SK-N-SH (cell line): ENCODE measurements around the gene FUT4. TPM values are rescaled to one million over a fixed set of nuclear protein-coding genes. Genes with fewer than 3 reads are reported as not detected.

ENCODE experiments used
- CTCF ChIA-PET: fragments of 300-600, 350-600 bp; formaldehyde crosslinking; extraction: SDS; loops from one replicate; lab custom pipeline; 2021; lab: Yijun Ruan, JAX
- POLR2A ChIA-PET: fragments of 350-600 bp; sonication (Branson Sonifier 250); formaldehyde crosslinking; extraction: SDS; loops from one replicate; lab custom pipeline; 2020; ENCODE audit warnings: antibody characterized with exemption, inconsistent platforms; lab: Yijun Ruan, JAX
- DNase-seq: peaks from one replicate; pipeline ENCODE4 v3.0.0; 2012
- H2AFZ ChIP-seq: fragments of 200-600 bp; sonication (generic); 2 replicates; pipeline ENCODE4 v1.8.1; 2016; ENCODE audit warnings: antibody characterized with exemption, mild to moderate bottlenecking, low read depth
- H3F3A ChIP-seq: fragments of 200-600 bp; sonication (generic); replicated peaks from 2 replicates; pipeline ENCODE3; 2016; ENCODE audit warnings: antibody characterized with exemption, mild to moderate bottlenecking; ENCODE audit not compliant: insufficient read depth
- H3K27ac ChIP-seq, 2 experiments: fragments of 200-500 bp in 1 of 2; fragments of 200-600 bp in 1 of 2; sonication (Bioruptor generic) in 1 of 2; sonication (generic), shearing (Covaris generic) in 1 of 2; 2 replicates each; pipeline versions ENCODE4 v1.5.1 to v1.6.1; 2014 to 2016; ENCODE audit warnings: low read depth in 2 of 2, inconsistent platforms in 1 of 2, low read length in 1 of 2, mild to moderate bottlenecking in 1 of 2, mixed read lengths in 1 of 2
- H3K27me3 ChIP-seq: fragments of 200-600 bp; sonication (generic), shearing (Covaris generic); 2 replicates; pipeline ENCODE4 v1.6.1; 2016; ENCODE audit warnings: mixed run types; ENCODE audit not compliant: insufficient read depth
- H3K36me3 ChIP-seq, 2 experiments: fragments of 200-500 bp in 1 of 2; fragments of 200-600 bp in 1 of 2; sonication (Bioruptor generic) in 1 of 2; sonication (generic) in 1 of 2; replicated peaks in 1 of 2; 2 replicates each; pipeline versions ENCODE3 to v1.5.1; 2014 to 2016; ENCODE audit warnings: low read length in 1 of 2, mild to moderate bottlenecking in 1 of 2; ENCODE audit not compliant: insufficient read depth in 2 of 2, control insufficient read depth in 1 of 2
- H3K4me1 ChIP-seq, 2 experiments: fragments of 200-500 bp in 1 of 2; fragments of 200-600 bp in 1 of 2; sonication (Bioruptor generic) in 1 of 2; sonication (generic), shearing (Covaris generic) in 1 of 2; 2 replicates each; pipeline versions ENCODE4 v1.5.1 to v1.6.1; 2014 to 2016; ENCODE audit warnings: low read depth in 1 of 2, low read length in 1 of 2, mixed run types in 1 of 2; ENCODE audit not compliant: insufficient read depth in 2 of 2, control insufficient read depth in 1 of 2
- H3K4me2 ChIP-seq: fragments of 200-600 bp; sonication (generic), shearing (Covaris generic); 2 replicates; pipeline ENCODE4 v1.6.1; 2017; ENCODE audit warnings: mixed run types
- H3K4me3 ChIP-seq, 2 experiments: fragments of 200-500 bp in 1 of 2; fragments of 200-600 bp in 1 of 2; sonication (Bioruptor generic) in 1 of 2; sonication (generic), shearing (Covaris generic) in 1 of 2; 2 replicates each; pipeline versions ENCODE4 v1.5.1 to v1.8.1; 2014 to 2016; ENCODE audit warnings: low read depth in 2 of 2, inconsistent platforms in 1 of 2, low read length in 1 of 2, mild to moderate bottlenecking in 1 of 2, mixed read lengths in 1 of 2, moderate library complexity in 1 of 2
- H3K79me2 ChIP-seq: fragments of 200-600 bp; sonication (generic); 2 replicates; pipeline ENCODE4 v1.8.1; 2017; ENCODE audit warnings: mild to moderate bottlenecking; ENCODE audit not compliant: insufficient read depth
- H3K9ac ChIP-seq: fragments of 200-600 bp; sonication (generic); 2 replicates; pipeline ENCODE4 v1.6.1; 2017; ENCODE audit warnings: mixed run types
- H3K9me2 ChIP-seq: fragments of 200-600 bp; sonication (generic); 2 replicates; pipeline ENCODE4 v1.6.1; 2017; ENCODE audit warnings: mixed run types
- H3K9me3 ChIP-seq: fragments of 200-600 bp; sonication (generic); 2 replicates; pipeline ENCODE4 v1.6.1; 2017; ENCODE audit warnings: mixed run types, mild to moderate bottlenecking, moderate library complexity
- H4K20me1 ChIP-seq: fragments of 200-600 bp; sonication (generic); 2 replicates; pipeline ENCODE4 v1.6.1; 2017; ENCODE audit warnings: mild to moderate bottlenecking, mixed run types; ENCODE audit not compliant: insufficient read depth
- EP300 ChIP-seq, 2 experiments: IDR thresholded peaks; 2 replicates each; pipeline versions ENCODE4 v1.4.0 to v1.6.1; 2012; ENCODE audit warnings: borderline replicate concordance in 1 of 2, low read depth in 1 of 2, low read length in 1 of 2
- EZH2phosphoT487 ChIP-seq: fragments of 200-600 bp; sonication (generic); IDR thresholded peaks from 2 replicates; pipeline ENCODE4 v1.6.1; 2017; ENCODE audit warnings: low read depth, mixed run types, mild to moderate bottlenecking, antibody characterized with exemption, moderate library complexity, borderline replicate concordance
- FOXJ3 ChIP-seq: sonication (generic); formaldehyde crosslinking; IDR thresholded peaks from 2 replicates; pipeline ENCODE4 v1.5.1; 2020; ENCODE audit warnings: mild to moderate bottlenecking, missing genetic modification reagents
- RCOR1 ChIP-seq: fragments of 150-350 bp; IDR thresholded peaks from 2 replicates; pipeline ENCODE4 v1.6.1; 2017; ENCODE audit warnings: antibody characterized with exemption, low read length
- SIN3A ChIP-seq: IDR thresholded peaks from 2 replicates; pipeline ENCODE4 v1.6.1; 2012; ENCODE audit warnings: low read depth, mild to moderate bottlenecking, low read length, moderate library complexity, borderline replicate concordance
- SMC3 ChIP-seq: IDR thresholded peaks from 2 replicates; pipeline ENCODE4 v1.6.1; 2012; ENCODE audit warnings: low read depth, low read length, improper control_type of control experiment
- TCF12 ChIP-seq: IDR thresholded peaks from 2 replicates; pipeline ENCODE4 v1.4.0; 2012
- WGBS: methylation state at CpG from one replicate; pipeline ENCODE4 v1.1.6; 2017; ENCODE audit warnings: low lambda C conversion rate; 5-methylcytosine and 5-hydroxymethylcytosine counted together
- polyA plus RNA-seq, 3 experiments: library from polyadenylated mRNA; depleted of rRNA; stranded (reverse); fragments of >200 nt; gene quantifications; 2 replicates each; pipeline ENCODE4 v1.2.3, GENCODE V29; 2012
- TF ChIP-seq, protein P1 (sequence below): IDR thresholded peaks from 2 replicates; pipeline ENCODE4; 2012
- TF ChIP-seq, protein P2 (sequence below): fragments of 150-350 bp; IDR thresholded peaks from 2 replicates; pipeline ENCODE4 v1.6.1; 2017; ENCODE audit warnings: antibody characterized with exemption, low read length, low read depth, borderline replicate concordance
- TF ChIP-seq, protein P3 (sequence below): IDR thresholded peaks from 2 replicates; pipeline ENCODE4 v1.6.1; 2012; ENCODE audit warnings: mild to moderate bottlenecking, low read depth, low read length, moderate library complexity
- TF ChIP-seq, protein P4 (sequence below): IDR thresholded peaks from 2 replicates; pipeline ENCODE4 v1.4.0; 2012; ENCODE audit warnings: low read depth, borderline replicate concordance

Gene FUT4
- polyA plus RNA-seq, 1 of the 3 experiments (the other 2 are of a cell fraction), result 1.9 TPM

DNA sequence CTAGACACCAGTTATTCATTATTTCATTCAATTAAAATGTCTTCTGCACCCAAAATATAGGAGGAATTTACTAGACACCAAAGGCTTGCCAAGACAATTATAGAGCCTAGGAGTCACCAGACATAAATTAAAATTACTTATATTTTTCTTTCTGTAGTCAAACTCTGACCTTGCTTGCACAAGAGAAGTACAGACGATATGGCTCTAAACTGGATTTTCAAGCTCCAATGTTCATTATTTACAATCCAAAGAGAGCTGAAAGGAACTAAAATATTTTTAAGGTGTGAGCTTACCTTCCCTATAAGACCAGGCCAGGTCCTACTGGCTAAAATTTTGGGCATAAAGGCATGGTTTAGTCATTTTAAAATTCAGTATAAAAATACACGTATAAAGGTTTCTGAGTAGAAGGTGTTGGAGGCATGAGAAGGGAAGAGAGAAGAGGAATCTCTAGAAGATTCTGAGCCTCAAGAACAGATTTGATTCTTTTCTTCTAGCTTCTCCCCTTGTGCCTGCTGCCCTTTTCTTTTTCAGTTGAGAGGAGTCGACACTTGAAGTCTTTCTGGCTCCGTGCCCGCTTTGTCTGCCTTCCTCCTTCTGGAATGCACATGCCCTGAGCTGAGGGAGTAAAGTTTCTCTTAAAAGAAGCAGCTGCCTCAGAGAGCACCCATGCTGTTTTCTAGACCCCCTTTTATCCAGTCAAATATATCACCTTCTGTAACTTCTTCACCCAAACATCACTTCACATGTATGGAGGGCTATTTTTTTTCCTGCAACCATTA is 18.0 kb upstream of the FUT4 start (continued):
- TF ChIP-seq, protein P1, sequence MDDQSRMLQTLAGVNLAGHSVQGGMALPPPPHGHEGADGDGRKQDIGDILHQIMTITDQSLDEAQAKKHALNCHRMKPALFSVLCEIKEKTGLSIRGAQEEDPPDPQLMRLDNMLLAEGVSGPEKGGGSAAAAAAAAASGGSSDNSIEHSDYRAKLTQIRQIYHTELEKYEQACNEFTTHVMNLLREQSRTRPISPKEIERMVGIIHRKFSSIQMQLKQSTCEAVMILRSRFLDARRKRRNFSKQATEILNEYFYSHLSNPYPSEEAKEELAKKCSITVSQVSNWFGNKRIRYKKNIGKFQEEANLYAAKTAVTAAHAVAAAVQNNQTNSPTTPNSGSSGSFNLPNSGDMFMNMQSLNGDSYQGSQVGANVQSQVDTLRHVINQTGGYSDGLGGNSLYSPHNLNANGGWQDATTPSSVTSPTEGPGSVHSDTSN, result peak; percentile 7; the same call in 1 of the 2 replicates
- TF ChIP-seq TCF12, result no peak
- TF ChIP-seq, protein P2, sequence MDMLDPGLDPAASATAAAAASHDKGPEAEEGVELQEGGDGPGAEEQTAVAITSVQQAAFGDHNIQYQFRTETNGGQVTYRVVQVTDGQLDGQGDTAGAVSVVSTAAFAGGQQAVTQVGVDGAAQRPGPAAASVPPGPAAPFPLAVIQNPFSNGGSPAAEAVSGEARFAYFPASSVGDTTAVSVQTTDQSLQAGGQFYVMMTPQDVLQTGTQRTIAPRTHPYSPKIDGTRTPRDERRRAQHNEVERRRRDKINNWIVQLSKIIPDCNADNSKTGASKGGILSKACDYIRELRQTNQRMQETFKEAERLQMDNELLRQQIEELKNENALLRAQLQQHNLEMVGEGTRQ, result no peak

DNA sequence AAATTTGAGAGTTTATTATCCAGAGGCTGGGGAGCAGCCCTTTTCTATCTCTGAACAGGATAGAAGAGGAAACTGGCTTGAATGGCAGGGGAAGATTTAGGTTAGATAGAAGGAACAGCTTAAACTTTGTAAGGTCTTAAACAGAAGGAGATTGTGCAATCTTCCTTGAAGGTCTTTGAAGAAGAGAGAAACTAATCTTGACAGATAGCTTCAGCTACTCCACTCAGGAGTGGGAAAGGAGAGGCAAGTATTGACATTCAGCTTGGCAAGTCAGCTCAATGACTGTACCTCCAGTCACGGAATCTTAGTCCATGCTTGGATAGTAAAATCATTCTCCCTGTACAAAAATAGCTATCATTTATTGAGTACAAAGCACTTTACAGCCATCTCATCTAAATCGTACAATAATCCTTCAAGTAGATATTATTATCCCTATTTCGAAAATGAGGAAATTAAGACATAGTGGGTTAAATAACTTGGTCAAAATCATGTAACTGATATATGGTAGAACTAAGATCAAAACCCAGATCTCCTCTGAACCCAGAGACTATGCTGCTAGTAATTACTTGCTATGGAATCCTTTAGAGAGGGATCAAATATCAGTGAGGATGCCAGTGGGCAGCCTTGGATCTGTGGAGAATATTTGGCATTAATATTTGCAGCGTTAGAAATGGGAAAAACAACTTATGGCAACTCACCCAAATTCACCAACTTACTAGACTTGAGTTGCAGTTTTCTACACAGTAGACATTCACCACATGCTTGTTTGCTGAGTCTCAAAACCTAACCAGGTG is 16.9 kb upstream of the FUT4 start:
- Histone ChIP-seq H3K79me2 (no peaks in the 10 kb centered on the region), H2AFZ (0 out of 2 replicates have a peak overlapping the region, but pooled peaks have one; percentile 23), H4K20me1 (no peaks in the 10 kb centered on the region), H3K9ac (no peak overlapping the region), H3K27me3 (no peaks in the 10 kb centered on the region), H3K4me1 (peaks cover 0 to 10% of the 10 kb centered on the region in 2 experiments; a peak in 2 of 4 replicates)
- WGBS, result 62% methylated on average over 4 of the region's 4 CpGs
- ChIA-PET CTCF (interaction anchor here (1.2 kb wide), 1 partner anchor 15 kb away, joined by 3 read pairs; the partner anchor contains the start of gene C11orf97), POLR2A (no interaction called here)
- TF ChIP-seq EP300 (IDR thresholded peaks at IDR 0.05; ENCODE audit: borderline replicate concordance in 1 of 2, low read depth in 1 of 2, low read length in 1 of 2) (no peak), EZH2phosphoT487 (no peak), SMC3 (no peak), RCOR1 (no peak), FOXJ3 (CRISPR knock-in tag) (no peak), SIN3A (no peak)
- TF ChIP-seq, protein P3, sequence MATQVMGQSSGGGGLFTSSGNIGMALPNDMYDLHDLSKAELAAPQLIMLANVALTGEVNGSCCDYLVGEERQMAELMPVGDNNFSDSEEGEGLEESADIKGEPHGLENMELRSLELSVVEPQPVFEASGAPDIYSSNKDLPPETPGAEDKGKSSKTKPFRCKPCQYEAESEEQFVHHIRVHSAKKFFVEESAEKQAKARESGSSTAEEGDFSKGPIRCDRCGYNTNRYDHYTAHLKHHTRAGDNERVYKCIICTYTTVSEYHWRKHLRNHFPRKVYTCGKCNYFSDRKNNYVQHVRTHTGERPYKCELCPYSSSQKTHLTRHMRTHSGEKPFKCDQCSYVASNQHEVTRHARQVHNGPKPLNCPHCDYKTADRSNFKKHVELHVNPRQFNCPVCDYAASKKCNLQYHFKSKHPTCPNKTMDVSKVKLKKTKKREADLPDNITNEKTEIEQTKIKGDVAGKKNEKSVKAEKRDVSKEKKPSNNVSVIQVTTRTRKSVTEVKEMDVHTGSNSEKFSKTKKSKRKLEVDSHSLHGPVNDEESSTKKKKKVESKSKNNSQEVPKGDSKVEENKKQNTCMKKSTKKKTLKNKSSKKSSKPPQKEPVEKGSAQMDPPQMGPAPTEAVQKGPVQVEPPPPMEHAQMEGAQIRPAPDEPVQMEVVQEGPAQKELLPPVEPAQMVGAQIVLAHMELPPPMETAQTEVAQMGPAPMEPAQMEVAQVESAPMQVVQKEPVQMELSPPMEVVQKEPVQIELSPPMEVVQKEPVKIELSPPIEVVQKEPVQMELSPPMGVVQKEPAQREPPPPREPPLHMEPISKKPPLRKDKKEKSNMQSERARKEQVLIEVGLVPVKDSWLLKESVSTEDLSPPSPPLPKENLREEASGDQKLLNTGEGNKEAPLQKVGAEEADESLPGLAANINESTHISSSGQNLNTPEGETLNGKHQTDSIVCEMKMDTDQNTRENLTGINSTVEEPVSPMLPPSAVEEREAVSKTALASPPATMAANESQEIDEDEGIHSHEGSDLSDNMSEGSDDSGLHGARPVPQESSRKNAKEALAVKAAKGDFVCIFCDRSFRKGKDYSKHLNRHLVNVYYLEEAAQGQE, result no peak
- TF ChIP-seq, protein P1, result no peak
- TF ChIP-seq, protein P4, sequence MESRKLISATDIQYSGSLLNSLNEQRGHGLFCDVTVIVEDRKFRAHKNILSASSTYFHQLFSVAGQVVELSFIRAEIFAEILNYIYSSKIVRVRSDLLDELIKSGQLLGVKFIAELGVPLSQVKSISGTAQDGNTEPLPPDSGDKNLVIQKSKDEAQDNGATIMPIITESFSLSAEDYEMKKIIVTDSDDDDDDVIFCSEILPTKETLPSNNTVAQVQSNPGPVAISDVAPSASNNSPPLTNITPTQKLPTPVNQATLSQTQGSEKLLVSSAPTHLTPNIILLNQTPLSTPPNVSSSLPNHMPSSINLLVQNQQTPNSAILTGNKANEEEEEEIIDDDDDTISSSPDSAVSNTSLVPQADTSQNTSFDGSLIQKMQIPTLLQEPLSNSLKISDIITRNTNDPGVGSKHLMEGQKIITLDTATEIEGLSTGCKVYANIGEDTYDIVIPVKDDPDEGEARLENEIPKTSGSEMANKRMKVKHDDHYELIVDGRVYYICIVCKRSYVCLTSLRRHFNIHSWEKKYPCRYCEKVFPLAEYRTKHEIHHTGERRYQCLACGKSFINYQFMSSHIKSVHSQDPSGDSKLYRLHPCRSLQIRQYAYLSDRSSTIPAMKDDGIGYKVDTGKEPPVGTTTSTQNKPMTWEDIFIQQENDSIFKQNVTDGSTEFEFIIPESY, result no peak
- TF ChIP-seq, all 33 proteins: peak for 0
- no peaks in the 10 kb centered on the region for H3K9me3 ChIP-seq
- no peaks in the 10 kb centered on the region for H3F3A ChIP-seq
- H3K4me3 ChIP-seq, result no peak overlapping the region
- H3K27ac ChIP-seq, result no peak overlapping the region
- H3K4me2 ChIP-seq, result no peak overlapping the region
- H3K9me2 ChIP-seq, result no peaks in the 10 kb centered on the region
- H3K36me3 ChIP-seq, result no peaks in the 10 kb centered on the region
- no peak for DNase-seq
